Loucy (cell line): Measurements from ENCODE around the gene KCNH8.

Experiments
- H2AFZ ChIP-seq: fragments of 200-600 bp; sonication (generic); 2 replicates; pipeline ENCODE4 v1.6.0; 2016; ENCODE audit warnings: antibody characterized with exemption, mild to moderate bottlenecking, low read length, moderate library complexity
- H3F3A ChIP-seq: fragments of 200-600 bp; 2 replicates; pipeline ENCODE4 v1.6.0; 2016; ENCODE audit warnings: antibody characterized with exemption, low read depth, mild to moderate bottlenecking
- H3K27me3 ChIP-seq: fragments of 200-600 bp; sonication (generic); 2 replicates; pipeline ENCODE4 v1.6.1; 2014; ENCODE audit warnings: low read length, mild to moderate bottlenecking; ENCODE audit not compliant: insufficient read depth, poor library complexity, severe bottlenecking
- H3K36me3 ChIP-seq: fragments of 200-600 bp; sonication (generic); 2 replicates; pipeline ENCODE4 v1.6.1; 2016; ENCODE audit warnings: low read length; ENCODE audit not compliant: insufficient read depth
- H3K4me1 ChIP-seq: fragments of 200-600 bp; sonication (generic); 2 replicates; pipeline ENCODE4 v1.5.1; 2014; ENCODE audit warnings: low read length, mild to moderate bottlenecking; ENCODE audit not compliant: insufficient read depth, poor library complexity, severe bottlenecking
- H3K4me2 ChIP-seq: fragments of 200-600 bp; sonication (generic); 2 replicates; pipeline ENCODE4 v1.6.0; 2014; ENCODE audit warnings: antibody characterized with exemption, low read length, low read depth, mild to moderate bottlenecking; ENCODE audit not compliant: poor library complexity, severe bottlenecking
- H3K4me3 ChIP-seq: fragments of 200-600 bp; sonication (generic); 2 replicates; pipeline ENCODE4 v1.5.1; 2014; ENCODE audit warnings: low read length, mild to moderate bottlenecking, mixed read lengths; ENCODE audit not compliant: poor library complexity, severe bottlenecking
- H3K79me2 ChIP-seq: fragments of 200-600 bp; sonication (generic); 2 replicates; pipeline ENCODE4 v1.6.1; 2014; ENCODE audit warnings: low read length; ENCODE audit not compliant: insufficient read depth
- H3K9ac ChIP-seq: fragments of 200-600 bp; sonication (generic); 2 replicates; pipeline ENCODE4 v1.6.0; 2014; ENCODE audit warnings: mild to moderate bottlenecking, low read depth, low read length, moderate library complexity; ENCODE audit not compliant: poor library complexity, severe bottlenecking
- H3K9me2 ChIP-seq: fragments of 200-600 bp; sonication (generic); replicated peaks from 2 replicates; pipeline ENCODE4 v1.6.1; 2016; ENCODE audit warnings: low read depth, low read length, mixed read lengths
- H3K9me3 ChIP-seq: fragments of 200-600 bp; sonication (generic); 2 replicates; pipeline ENCODE4 v1.6.1; 2014; ENCODE audit warnings: mild to moderate bottlenecking, antibody characterized with exemption, low read length, low read depth; ENCODE audit not compliant: insufficient read depth
- H4K20me1 ChIP-seq: fragments of 200-600 bp; sonication (generic); 2 replicates; pipeline ENCODE4 v1.6.0; 2014; ENCODE audit warnings: antibody characterized with exemption, low read length, mild to moderate bottlenecking; ENCODE audit not compliant: insufficient read depth, poor library complexity, severe bottlenecking
- CTCF ChIP-seq: fragments of 200-600 bp; sonication (generic); conservative IDR thresholded peaks from 2 replicates; pipeline ENCODE4 v1.5.1; 2014; ENCODE audit warnings: mild to moderate bottlenecking, antibody characterized with exemption, low read length
- EZH2phosphoT487 ChIP-seq: fragments of 200-600 bp; IDR thresholded peaks from 2 replicates; pipeline ENCODE4 v1.6.1; 2018; ENCODE audit warnings: antibody characterized with exemption, mild to moderate bottlenecking, moderate library complexity, borderline replicate concordance

The KCNH8 gene

GRCh38 chr3:19165654-19166053 lies 17.3 kb downstream of the KCNH8 start:
- Histone ChIP-seq H3K9me2 (no peaks in the 10 kb centered on the region), H3K9ac (no peak overlapping the region), H2AFZ (no peak overlapping the region), H3K27me3 (no peaks in the 10 kb centered on the region), H3K36me3 (no peaks in the 10 kb centered on the region), H3K79me2 (no peaks in the 10 kb centered on the region), H4K20me1 (no peaks in the 10 kb centered on the region), H3K4me2 (no peak overlapping the region), H3K4me1 (no peaks in the 10 kb centered on the region), H3K4me3 (no peak overlapping the region), H3K9me3 (no peaks in the 10 kb centered on the region), H3F3A (no peaks in the 10 kb centered on the region)
- TF ChIP-seq CTCF, result no peak
- no peak for TF ChIP-seq EZH2phosphoT487

- Histone ChIP-seq H2AFZ (no peak overlapping the region), H3K27me3 (no peaks in the 10 kb centered on the region), H3K9ac (no peak overlapping the region), H3K9me2 (no peaks in the 10 kb centered on the region), H3K79me2 (no peaks in the 10 kb centered on the region), H3K4me3 (no peak overlapping the region), H3F3A (no peaks in the 10 kb centered on the region), H3K4me1 (peaks cover 8% of the 10 kb centered on the region), H4K20me1 (no peaks in the 10 kb centered on the region), H3K36me3 (no peaks in the 10 kb centered on the region), H3K4me2 (no peak overlapping the region), H3K9me3 (no peaks in the 10 kb centered on the region)
- TF ChIP-seq CTCF (no peak), EZH2phosphoT487 (no peak)
Observed at GRCh38 chr3:19171794-19172193, 23.5 kb downstream of the KCNH8 start.

- no peak overlapping the region for H3K4me3 ChIP-seq
- H3F3A ChIP-seq, result no peaks in the 10 kb centered on the region
- H3K36me3 ChIP-seq, result no peaks in the 10 kb centered on the region
- H3K79me2 ChIP-seq, result no peaks in the 10 kb centered on the region
- TF ChIP-seq EZH2phosphoT487 (no peak), CTCF (peak; percentile 17; the same call in 1 of the 2 replicates)
- no peaks in the 10 kb centered on the region for H3K27me3 ChIP-seq
- no peak overlapping the region for H3K9ac ChIP-seq
- no peak overlapping the region for H3K4me2 ChIP-seq
- H3K9me2 ChIP-seq, result no peaks in the 10 kb centered on the region
- H4K20me1 ChIP-seq, result no peaks in the 10 kb centered on the region
- peaks cover 8% of the 10 kb centered on the region for H3K4me1 ChIP-seq
- H3K9me3 ChIP-seq, result no peaks in the 10 kb centered on the region
- H2AFZ ChIP-seq, result no peak overlapping the region
Observed at GRCh38 chr3:19173945-19174344, 25.6 kb downstream of the KCNH8 start.
